Esophagus muscularis mucosa (tissue), 4 donors: Measurements from ENCODE around the gene HDAC5. TPM values are rescaled to one million over a fixed set of nuclear protein-coding genes. Genes with fewer than 3 reads are reported as not detected.

Source experiments
- DNase-seq: peaks from one replicate; pipeline ENCODE4 v3.0.0-alpha.2; 2017; ENCODE audit errors: extremely low spot score
- H3K27ac ChIP-seq, 4 donors: fragments of 200-600 bp; sonication (generic); replicated peaks in 1 of 4; 1 replicate in 3 of 4; 2 replicates in 1 of 4; pipeline ENCODE4 v1.5.1; 2016 to 2019; ENCODE audit warnings: mild to moderate bottlenecking in 1 of 4
- H3K27me3 ChIP-seq, 4 donors: fragments of 200-600 bp; sonication (generic); one replicate each; pipeline versions ENCODE4 v1.5.1 to v1.6.0; 2016 to 2019
- H3K36me3 ChIP-seq, 4 donors: fragments of 200-600 bp; sonication (generic); one replicate each; pipeline ENCODE4 v1.5.1; 2016 to 2019
- H3K4me1 ChIP-seq, 4 donors: fragments of 200-600 bp; sonication (generic); one replicate each; pipeline ENCODE4 v1.5.1; 2016 to 2019
- H3K4me3 ChIP-seq, 4 donors: fragments of 200-600 bp; sonication (generic); 1 replicate in 2 of 4; 2 replicates in 2 of 4; pipeline ENCODE4 v1.5.1; 2016 to 2019; ENCODE audit warnings: mild to moderate bottlenecking in 4 of 4, moderate library complexity in 1 of 4
- H3K9me3 ChIP-seq, 4 donors: fragments of 200-600 bp; sonication (generic); 1 replicate in 3 of 4; 2 replicates in 1 of 4; pipeline ENCODE4 v1.5.1; 2016 to 2019
- CTCF ChIP-seq, 3 experiments: fragments of 200-600 bp in 2 of 3; fragments of 450-650 bp in 1 of 3; sonication (generic) in 2 of 3; IDR thresholded peaks; one replicate each; pipeline ENCODE4 v1.5.1; 2017 to 2019; ENCODE audit warnings: antibody characterized with exemption in 3 of 3, mild to moderate bottlenecking in 2 of 3, moderate library complexity in 1 of 3
- EP300 ChIP-seq: sonication (generic); formaldehyde crosslinking; IDR thresholded peaks from one replicate; pipeline ENCODE4 v1.6.1; 2017; ENCODE audit warnings: antibody characterized with exemption
- POLR2A ChIP-seq: fragments of 450-650 bp; IDR thresholded peaks from one replicate; pipeline ENCODE4 v1.6.1; 2017; ENCODE audit warnings: antibody characterized with exemption, moderate library complexity, mild to moderate bottlenecking, low read depth
- POLR2AphosphoS5 ChIP-seq, 2 donors: sonication (generic); formaldehyde crosslinking; IDR thresholded peaks; one replicate each; pipeline ENCODE4 v1.6.1; 2017; ENCODE audit warnings: antibody characterized with exemption in 2 of 2
- WGBS: methylation state at CpG from one replicate; pipeline ENCODE4 v1.1.5; 2018; 5-methylcytosine and 5-hydroxymethylcytosine counted together
- intact Hi-C: fragments of 100-400 bp; cut with DNase I; formaldehyde crosslinking; loops from one replicate; pipeline ENCODE4 v1.15.1; 2023
- total RNA-seq, 4 donors: library from RNA; depleted of rRNA; stranded (reverse); fragments of >200 nt; gene quantifications; one replicate each; pipeline versions ENCODE4 v1.1.0 to v1.2.1, GENCODE V29; 2016

The HDAC5 gene
- total RNA-seq, 4 donors from 2014 or later = 75.6 to 237 (median 130) TPM

- peak in 2 of 3 experiments; percentile 11 to 24 for TF ChIP-seq CTCF (IDR thresholded peaks at IDR 0.05)
- TF ChIP-seq POLR2A = no peak
- no peak for DNase-seq
- no peaks in the 10 kb centered on the region for H3K9me3 ChIP-seq
- intact Hi-C loops = no loop called here
- no peaks in the 10 kb centered on the region for H3K27me3 ChIP-seq
- no peak overlapping the region for H3K27ac ChIP-seq
- peaks cover 38 to 100% (median 91%) of the 10 kb centered on the region in 4 donors for H3K36me3 ChIP-seq
- 76% methylated on average over 8 of the region's 10 CpGs for WGBS
- H3K4me1 ChIP-seq = peaks cover 5 to 24% (median 18%) of the 10 kb centered on the region in 4 donors
- no peak overlapping the region for H3K4me3 ChIP-seq
Measured at GRCh38 chr17:44084131-44084538, 39.3 kb downstream of the HDAC5 start.

GRCh38 chr17:44083250-44083849 lies 40.1 kb downstream of the HDAC5 start:
- peaks cover 40 to 100% (median 91%) of the 10 kb centered on the region in 4 donors for H3K36me3 ChIP-seq
- no peaks in the 10 kb centered on the region for H3K9me3 ChIP-seq
- TF ChIP-seq EP300 (no peak), CTCF (IDR thresholded peaks at IDR 0.05) (no peak), POLR2A (no peak), POLR2AphosphoS5 (IDR thresholded peaks at IDR 0.05) (no peak)
- no peaks in the 10 kb centered on the region for H3K27me3 ChIP-seq
- H3K27ac ChIP-seq = no peak overlapping the region
- H3K4me3 ChIP-seq = no peak overlapping the region
- 80% methylated on average over 11 of the region's 12 CpGs for WGBS
- DNase-seq = no peak
- intact Hi-C loops = no loop called here
- H3K4me1 ChIP-seq = peaks cover 5 to 24% (median 18%) of the 10 kb centered on the region in 4 donors

- H3K4me1 ChIP-seq = peaks cover 5 to 25% (median 13%) of the 10 kb centered on the region in 4 donors
- H3K27ac ChIP-seq = peak overlapping the region in 1 of 4 donors; percentile 14
- TF ChIP-seq CTCF (IDR thresholded peaks at IDR 0.05) = no peak
- no peak for TF ChIP-seq EP300
- TF ChIP-seq POLR2A = no peak
- TF ChIP-seq POLR2AphosphoS5 (IDR thresholded peaks at IDR 0.05) = no peak
- no peaks in the 10 kb centered on the region for H3K27me3 ChIP-seq
- no peak overlapping the region for H3K4me3 ChIP-seq
- no peak for DNase-seq
- 82% methylated on average over 18 of the region's 21 CpGs for WGBS
- H3K9me3 ChIP-seq = no peaks in the 10 kb centered on the region
- peaks cover 44 to 100% (median 91%) of the 10 kb centered on the region in 4 donors for H3K36me3 ChIP-seq
- intact Hi-C loops = no loop called here
Measured at GRCh38 chr17:44082256-44082927, 41.0 kb downstream of the HDAC5 start.

- H3K9me3 ChIP-seq = no peaks in the 10 kb centered on the region
- DNase-seq = no peak
- 93% methylated on average over 3 of the region's 3 CpGs for WGBS
- H3K36me3 ChIP-seq = peaks cover 47 to 100% (median 96%) of the 10 kb centered on the region in 4 donors
- intact Hi-C loops = no loop called here
- H3K4me1 ChIP-seq = peaks cover 8 to 25% (median 13%) of the 10 kb centered on the region in 4 donors
- TF ChIP-seq EP300 = no peak
- H3K27ac ChIP-seq = no peak overlapping the region
- H3K27me3 ChIP-seq = no peaks in the 10 kb centered on the region
- H3K4me3 ChIP-seq = no peak overlapping the region
Measured at GRCh38 chr17:44081681-44082080, 41.8 kb downstream of the HDAC5 start.

GRCh38 chr17:44079877-44080821 lies 43.3 kb downstream of the HDAC5 start:
- intact Hi-C loops = no loop called here
- H3K9me3 ChIP-seq = no peaks in the 10 kb centered on the region
- peaks cover 8 to 27% (median 9%) of the 10 kb centered on the region in 4 donors for H3K4me1 ChIP-seq
- peaks cover 59 to 100% (median 97%) of the 10 kb centered on the region in 4 donors for H3K36me3 ChIP-seq
- no peak for TF ChIP-seq CTCF (IDR thresholded peaks at IDR 0.05)
- TF ChIP-seq POLR2A = no peak
- no peak for TF ChIP-seq POLR2AphosphoS5 (IDR thresholded peaks at IDR 0.05)
- no peak for TF ChIP-seq EP300
- no peak for DNase-seq
- no peak overlapping the region for H3K27ac ChIP-seq
- H3K27me3 ChIP-seq = no peaks in the 10 kb centered on the region
- 59% methylated on average over 12 of the region's 18 CpGs for WGBS
- no peak overlapping the region for H3K4me3 ChIP-seq
